OCI-LY7 (cell line): ENCODE results near the gene CTNNBL1. TPM values are rescaled to one million over a fixed set of nuclear protein-coding genes. Genes with fewer than 3 reads are reported as not detected.

Experiments used
- BruUV-seq: library from RNA; stranded (reverse); fragments of 400-500 nt; replicated peaks from 2 replicates; lab custom pipeline; 2021; lab: Mats Ljungman, UMichigan
- CTCF ChIA-PET: fragments of 300-600 bp; sonication (Branson Sonifier 250); formaldehyde crosslinking; loops from one replicate; lab custom pipeline; 2022; ENCODE audit warnings: antibody characterized with exemption; ENCODE audit not compliant: unreplicated experiment; lab: Charles Lee
- POLR2A ChIA-PET: fragments of 300-600 bp; sonication (Branson Sonifier 250); formaldehyde crosslinking; loops from one replicate; lab custom pipeline; 2022; ENCODE audit warnings: antibody characterized with exemption; lab: Charles Lee
- DNase-seq: peaks from one replicate; pipeline ENCODE4 v3.0.0-alpha.2; 2015; ENCODE audit warnings: low spot score
- H2AFZ ChIP-seq: fragments of 200-600 bp; sonication (generic), shearing (Covaris generic); 2 replicates; pipeline ENCODE4 v1.6.1; 2014; ENCODE audit warnings: mild to moderate bottlenecking, antibody characterized with exemption, low read length, moderate library complexity
- H3K27ac ChIP-seq: fragments of 200-600 bp; sonication (generic); 2 replicates; pipeline ENCODE4 v1.5.1; 2014; ENCODE audit warnings: mixed run types, low read depth, mild to moderate bottlenecking, moderate library complexity, low read length, inconsistent platforms; ENCODE audit not compliant: poor library complexity, severe bottlenecking
- H3K36me3 ChIP-seq: fragments of 200-600 bp; sonication (generic); 2 replicates; pipeline ENCODE4 v1.6.1; 2014; ENCODE audit warnings: mild to moderate bottlenecking, antibody characterized with exemption, low read length, moderate library complexity, mixed read lengths; ENCODE audit not compliant: insufficient read depth
- H3K4me1 ChIP-seq: fragments of 200-600 bp; sonication (generic); 2 replicates; pipeline ENCODE4 v1.5.1; 2014; ENCODE audit warnings: mild to moderate bottlenecking, low read length; ENCODE audit not compliant: insufficient read depth, poor library complexity, severe bottlenecking
- H3K4me2 ChIP-seq: fragments of 200-600 bp; sonication (generic); 2 replicates; pipeline ENCODE4 v1.6.1; 2014; ENCODE audit warnings: mild to moderate bottlenecking, low read length
- H3K4me3 ChIP-seq: fragments of 200-600 bp; sonication (generic); 2 replicates; pipeline ENCODE4 v1.5.1; 2014; ENCODE audit warnings: mild to moderate bottlenecking, low read depth, low read length; ENCODE audit not compliant: poor library complexity, severe bottlenecking
- H3K79me2 ChIP-seq: fragments of 200-600 bp; sonication (generic); 2 replicates; pipeline ENCODE4 v1.6.1; 2016; ENCODE audit warnings: low read depth, mild to moderate bottlenecking, low read length, moderate library complexity, mixed read lengths; ENCODE audit not compliant: insufficient read depth
- H3K9me2 ChIP-seq: fragments of 200-600 bp; sonication (generic); 2 replicates; pipeline ENCODE4 v1.6.1; 2016; ENCODE audit warnings: mild to moderate bottlenecking, low read length, mixed read lengths; ENCODE audit not compliant: insufficient read depth
- H3K9me3 ChIP-seq: fragments of 200-600 bp; sonication (generic); 2 replicates; pipeline ENCODE4 v1.6.1; 2014; ENCODE audit warnings: mild to moderate bottlenecking, mixed run types, low read length, mixed read lengths
- H4K20me1 ChIP-seq: fragments of 200-600 bp; sonication (generic); 2 replicates; pipeline ENCODE4 v1.6.1; 2014; ENCODE audit warnings: mild to moderate bottlenecking, antibody characterized with exemption, low read length, moderate library complexity, mixed read lengths; ENCODE audit not compliant: insufficient read depth
- EZH2phosphoT487 ChIP-seq: fragments of 200-600 bp; sonication (generic); IDR thresholded peaks from 2 replicates; pipeline ENCODE4 v1.6.1; 2018; ENCODE audit warnings: low read depth, borderline replicate concordance, mild to moderate bottlenecking, mixed run types, antibody characterized with exemption, low read length, moderate library complexity, mixed read lengths
- intact Hi-C: fragments of 100-400 bp; cut with micrococcal nuclease; formaldehyde crosslinking; loops from one replicate; pipeline ENCODE4 v1.10.0; 2022; ENCODE audit not compliant: unreplicated experiment
- total RNA-seq, 2 experiments: library from RNA; depleted of rRNA in 1 of 2; stranded (reverse); fragments of >200 nt in 1 of 2; shearing (Covaris generic) in 1 of 2; gene quantifications; 2 replicates each; pipeline ENCODE4 v1.2.3, GENCODE V29; 2014 to 2022
- TF ChIP-seq, protein P1 (sequence below): fragments of 200-600 bp; sonication (generic); conservative IDR thresholded peaks from 2 replicates; pipeline ENCODE4 v1.5.1; 2014; ENCODE audit warnings: mild to moderate bottlenecking, antibody characterized with exemption, low read length, moderate library complexity, mixed read lengths

CTNNBL1 gene
- total RNA-seq, 2 experiments from 2014 or later: 38.0 to 90.0 TPM

DNA sequence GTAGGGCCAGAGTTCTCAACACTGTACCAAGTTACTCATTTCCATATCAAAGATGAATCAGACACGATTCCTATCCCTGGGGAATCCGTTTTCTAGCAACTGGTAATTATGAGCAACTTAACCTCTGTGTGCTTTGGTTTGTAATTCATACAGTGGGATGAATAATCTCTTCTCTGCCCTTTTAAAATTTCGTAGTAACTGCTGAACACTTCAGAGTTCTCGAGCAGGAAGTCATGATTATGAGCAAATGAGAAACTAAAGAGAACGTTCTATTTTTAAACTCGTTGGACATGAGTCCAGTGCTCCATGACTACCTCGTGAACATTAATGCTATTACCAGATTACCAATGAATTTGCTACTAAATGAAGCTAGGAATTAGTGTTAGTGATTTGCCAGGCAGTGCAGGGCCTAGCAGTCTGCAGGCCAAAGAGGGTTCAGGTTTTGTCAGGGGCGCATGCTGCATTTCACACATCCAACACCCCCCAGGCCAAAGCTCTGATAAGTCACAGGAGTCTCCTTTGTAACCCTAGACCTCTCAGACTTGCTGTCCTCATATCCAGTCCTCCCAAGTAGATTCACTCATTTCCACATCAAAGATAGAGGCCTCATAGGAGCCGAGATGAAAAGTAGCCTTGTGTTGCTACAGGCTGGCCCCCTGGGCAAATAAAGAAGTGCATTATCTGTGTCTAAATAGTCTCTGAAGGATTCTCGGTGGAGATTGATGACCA, 163.3 kb downstream of the CTNNBL1 start:
- DNase-seq: no peak
- TF ChIP-seq EZH2phosphoT487: no peak
- TF ChIP-seq, protein P1, sequence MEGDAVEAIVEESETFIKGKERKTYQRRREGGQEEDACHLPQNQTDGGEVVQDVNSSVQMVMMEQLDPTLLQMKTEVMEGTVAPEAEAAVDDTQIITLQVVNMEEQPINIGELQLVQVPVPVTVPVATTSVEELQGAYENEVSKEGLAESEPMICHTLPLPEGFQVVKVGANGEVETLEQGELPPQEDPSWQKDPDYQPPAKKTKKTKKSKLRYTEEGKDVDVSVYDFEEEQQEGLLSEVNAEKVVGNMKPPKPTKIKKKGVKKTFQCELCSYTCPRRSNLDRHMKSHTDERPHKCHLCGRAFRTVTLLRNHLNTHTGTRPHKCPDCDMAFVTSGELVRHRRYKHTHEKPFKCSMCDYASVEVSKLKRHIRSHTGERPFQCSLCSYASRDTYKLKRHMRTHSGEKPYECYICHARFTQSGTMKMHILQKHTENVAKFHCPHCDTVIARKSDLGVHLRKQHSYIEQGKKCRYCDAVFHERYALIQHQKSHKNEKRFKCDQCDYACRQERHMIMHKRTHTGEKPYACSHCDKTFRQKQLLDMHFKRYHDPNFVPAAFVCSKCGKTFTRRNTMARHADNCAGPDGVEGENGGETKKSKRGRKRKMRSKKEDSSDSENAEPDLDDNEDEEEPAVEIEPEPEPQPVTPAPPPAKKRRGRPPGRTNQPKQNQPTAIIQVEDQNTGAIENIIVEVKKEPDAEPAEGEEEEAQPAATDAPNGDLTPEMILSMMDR: no peak
- Histone ChIP-seq H3K9me3 (no peaks in the 10 kb centered on the region), H3K27ac (no peak overlapping the region), H3K36me3 (peaks cover 28% of the 10 kb centered on the region), H3K4me2 (no peak overlapping the region), H3K4me3 (no peak overlapping the region), H4K20me1 (no peaks in the 10 kb centered on the region), H3K4me1 (no peaks in the 10 kb centered on the region), H3K9me2 (no peaks in the 10 kb centered on the region), H2AFZ (no peak overlapping the region), H3K79me2 (no peaks in the 10 kb centered on the region)
- intact Hi-C loops: no loop called here
- no TSS peak for BruUV-seq
- CTCF ChIA-PET: interaction anchor here (0.6 kb wide), 1 partner anchor 175 kb away, joined by 4 read pairs; no protein-coding TSS in a partner anchor
- POLR2A ChIA-PET: no interaction called here

DNA sequence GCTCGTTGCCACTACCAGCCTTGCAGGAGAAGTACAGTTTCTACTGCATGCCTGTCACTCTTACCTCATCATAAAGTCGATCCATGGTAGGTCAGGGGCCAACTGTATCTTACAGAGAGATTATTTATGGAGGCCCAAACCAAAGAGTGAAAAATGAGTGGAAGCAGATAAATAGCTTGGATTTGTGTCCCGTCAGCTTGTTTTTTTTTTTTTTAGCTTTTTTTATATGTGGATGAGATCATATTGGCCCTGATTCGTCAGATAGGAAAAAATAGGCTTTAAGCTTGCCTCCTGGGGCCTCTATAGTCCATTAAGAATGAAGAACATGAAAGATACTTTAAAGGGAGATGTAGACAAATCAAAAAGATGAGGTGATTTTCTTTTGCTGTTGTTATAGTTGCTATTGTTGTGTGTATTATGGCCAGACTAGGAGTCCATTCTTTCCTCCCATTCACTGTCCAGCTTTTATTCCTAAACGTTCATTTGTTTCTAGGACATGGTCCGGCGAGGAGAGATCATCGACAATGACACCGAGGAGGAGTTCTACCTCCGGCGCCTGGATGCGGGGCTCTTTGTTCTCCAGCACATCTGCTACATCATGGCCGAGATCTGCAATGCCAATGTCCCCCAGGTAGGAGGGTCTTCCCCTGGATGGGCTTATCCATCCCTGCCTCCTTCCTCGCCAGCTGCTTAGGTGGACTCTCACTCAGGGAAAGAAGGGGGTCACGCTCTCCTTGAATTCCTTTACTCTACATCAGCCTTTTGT, 165.8 kb downstream of the CTNNBL1 start:
- Histone ChIP-seq H3K9me2 (no peaks in the 10 kb centered on the region), H4K20me1 (no peaks in the 10 kb centered on the region), H3K9me3 (no peaks in the 10 kb centered on the region), H3K4me3 (no peak overlapping the region), H3K27ac (no peak overlapping the region), H2AFZ (no peak overlapping the region), H3K36me3 (peaks cover 25% of the 10 kb centered on the region), H3K4me1 (no peaks in the 10 kb centered on the region), H3K4me2 (no peak overlapping the region), H3K79me2 (no peaks in the 10 kb centered on the region)
- ChIA-PET POLR2A (interaction anchor here (0.6 kb wide), 1 partner anchor 430 kb away, joined by 3 read pairs; no protein-coding TSS in a partner anchor), CTCF (no interaction called here)
- BruUV-seq: no TSS peak
- no peak for TF ChIP-seq EZH2phosphoT487
- TF ChIP-seq, protein P1: no peak
- intact Hi-C loops: no loop called here
- DNase-seq: no peak

DNA sequence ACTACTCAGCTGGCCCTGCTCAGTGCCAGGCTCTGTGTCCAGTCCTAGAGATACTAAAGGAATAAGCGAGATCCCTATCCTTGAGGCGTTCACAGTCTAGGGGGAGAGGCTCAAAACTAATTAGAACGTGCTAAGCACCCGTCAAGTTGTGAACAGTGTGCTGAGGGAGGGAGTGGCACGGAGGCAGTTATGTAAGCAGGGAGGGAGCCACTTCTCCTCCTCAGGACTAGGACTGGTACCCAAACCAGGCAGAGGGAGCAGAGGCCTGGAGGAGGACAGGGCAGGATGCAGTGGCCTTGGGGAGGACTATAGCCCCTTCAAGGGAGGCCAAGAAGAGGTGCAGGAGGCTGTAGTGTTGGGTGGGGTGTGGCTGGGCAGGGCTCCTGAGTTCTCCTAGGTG, 169.5 kb downstream of the CTNNBL1 start:
- ChIA-PET POLR2A (no interaction called here), CTCF (no interaction called here)
- no peak for DNase-seq
- intact Hi-C loops: no loop called here
- H3K36me3 ChIP-seq: peaks cover 29% of the 10 kb centered on the region
- no peaks in the 10 kb centered on the region for H3K4me1 ChIP-seq
- no peaks in the 10 kb centered on the region for H3K9me2 ChIP-seq
- H3K9me3 ChIP-seq: no peaks in the 10 kb centered on the region
- no peaks in the 10 kb centered on the region for H3K79me2 ChIP-seq
- no peak overlapping the region for H3K4me3 ChIP-seq
- no peak overlapping the region for H2AFZ ChIP-seq
- no TSS peak for BruUV-seq
- H3K27ac ChIP-seq: no peak overlapping the region
- TF ChIP-seq, protein P1: no peak
- TF ChIP-seq EZH2phosphoT487: no peak
- H3K4me2 ChIP-seq: no peak overlapping the region
- H4K20me1 ChIP-seq: no peaks in the 10 kb centered on the region
